SU-DHL-6 (cell line): ENCODE measurements around the gene RALB.

ENCODE experiments used
- H2AFZ ChIP-seq: fragments of 200-600 bp; sonication (generic); 2 replicates; pipeline ENCODE4 v1.6.1; 2014; ENCODE audit warnings: low read depth, mild to moderate bottlenecking, moderate library complexity, mixed read lengths, antibody characterized with exemption, low read length; ENCODE audit not compliant: severe bottlenecking
- H3F3A ChIP-seq: fragments of 200-600 bp; shearing (Covaris generic); 2 replicates; pipeline ENCODE4 v1.6.0; 2016; ENCODE audit warnings: antibody characterized with exemption, mild to moderate bottlenecking; ENCODE audit not compliant: insufficient read depth
- H3K27ac ChIP-seq: fragments of 200-600 bp; sonication (generic); 2 replicates; pipeline ENCODE4 v1.5.1; 2016; ENCODE audit warnings: low read depth, mild to moderate bottlenecking, low read length, moderate library complexity, mixed read lengths
- H3K27me3 ChIP-seq: fragments of 200-600 bp; sonication (generic), shearing (Covaris generic); 2 replicates; pipeline ENCODE4 v1.6.0; 2014; ENCODE audit warnings: mild to moderate bottlenecking, low read length
- H3K36me3 ChIP-seq: fragments of 200-600 bp; sonication (generic); 2 replicates; pipeline ENCODE4 v1.6.1; 2014; ENCODE audit warnings: mild to moderate bottlenecking, low read length, mixed read lengths
- H3K4me2 ChIP-seq: fragments of 300-600, 200-600 bp; shearing (Covaris generic), sonication (generic); 2 replicates; pipeline ENCODE4 v1.6.0; 2014; ENCODE audit warnings: low read length, low read depth, mild to moderate bottlenecking; ENCODE audit not compliant: poor library complexity, severe bottlenecking
- H3K4me3 ChIP-seq: fragments of 200-600 bp; sonication (generic); 2 replicates; pipeline ENCODE4 v1.5.1; 2014; ENCODE audit warnings: antibody characterized with exemption, low read length, mild to moderate bottlenecking, mixed read lengths; ENCODE audit not compliant: insufficient read depth, poor library complexity, severe bottlenecking
- H3K79me2 ChIP-seq: fragments of 200-600 bp; sonication (generic); 2 replicates; pipeline ENCODE4 v1.6.1; 2014; ENCODE audit warnings: mild to moderate bottlenecking, low read length, moderate library complexity; ENCODE audit not compliant: insufficient read depth
- H3K9ac ChIP-seq: fragments of 200-600 bp; sonication (generic); 2 replicates; pipeline ENCODE4 v1.7.0; 2014; ENCODE audit warnings: mild to moderate bottlenecking, low read length
- H3K9me2 ChIP-seq: fragments of 200-600 bp; sonication (generic); replicated peaks from 2 replicates; pipeline ENCODE4 v1.6.1; 2014; ENCODE audit warnings: low read length; ENCODE audit not compliant: insufficient read depth
- H3K9me3 ChIP-seq: fragments of 200-600 bp; sonication (generic); 2 replicates; pipeline ENCODE4 v1.6.1; 2014; ENCODE audit warnings: low read length, mixed read lengths; ENCODE audit not compliant: insufficient read depth
- H4K20me1 ChIP-seq: fragments of 200-600 bp; sonication (generic); 2 replicates; pipeline ENCODE4 v1.6.1; 2014; ENCODE audit warnings: low read depth, mild to moderate bottlenecking, antibody characterized with exemption, low read length, moderate library complexity, mixed read lengths
- CTCF ChIP-seq: fragments of 200-600 bp; sonication (generic); IDR thresholded peaks from one replicate; pipeline ENCODE4 v1.5.1; 2017; ENCODE audit warnings: antibody characterized with exemption, mild to moderate bottlenecking, low read length, moderate library complexity; ENCODE audit not compliant: insufficient read depth, poor library complexity, severe bottlenecking
- EZH2phosphoT487 ChIP-seq: fragments of 200-600 bp; sonication (generic), shearing (Covaris generic); conservative IDR thresholded peaks from 2 replicates; pipeline ENCODE4 v1.6.1; 2018; ENCODE audit warnings: mild to moderate bottlenecking, antibody characterized with exemption, low read length, moderate library complexity, mixed read lengths

The RALB gene

GRCh38 chr2:120338015-120338414 is 85.4 kb downstream of the RALB start:
- Histone ChIP-seq H2AFZ (no peak overlapping the region), H3F3A (no peaks in the 10 kb centered on the region), H3K9me2 (no peaks in the 10 kb centered on the region), H3K79me2 (no peaks in the 10 kb centered on the region), H4K20me1 (no peaks in the 10 kb centered on the region), H3K9ac (no peak overlapping the region), H3K36me3 (no peaks in the 10 kb centered on the region), H3K4me3 (no peak overlapping the region), H3K27ac (no peak overlapping the region), H3K27me3 (no peaks in the 10 kb centered on the region), H3K4me2 (no peak overlapping the region), H3K9me3 (no peaks in the 10 kb centered on the region)
- TF ChIP-seq EZH2phosphoT487 (no peak), CTCF (no peak)

- TF ChIP-seq CTCF, result no peak
- TF ChIP-seq EZH2phosphoT487, result no peak
- Histone ChIP-seq H3K9ac (no peak overlapping the region), H3K4me3 (no peak overlapping the region), H3K4me2 (no peak overlapping the region), H3F3A (no peaks in the 10 kb centered on the region), H3K9me3 (no peaks in the 10 kb centered on the region), H3K9me2 (no peaks in the 10 kb centered on the region), H4K20me1 (no peaks in the 10 kb centered on the region), H3K79me2 (no peaks in the 10 kb centered on the region), H3K27ac (no peak overlapping the region), H3K36me3 (no peaks in the 10 kb centered on the region), H3K27me3 (no peaks in the 10 kb centered on the region), H2AFZ (no peak overlapping the region)
Observed at GRCh38 chr2:120341977-120342376, 89.3 kb downstream of the RALB start.

GRCh38 chr2:120342446-120342845 is 89.8 kb downstream of the RALB start:
- Histone ChIP-seq H3K9me3 (no peaks in the 10 kb centered on the region), H3K4me2 (no peak overlapping the region), H2AFZ (no peak overlapping the region), H3K9ac (no peak overlapping the region), H3K79me2 (no peaks in the 10 kb centered on the region), H4K20me1 (no peaks in the 10 kb centered on the region), H3K4me3 (no peak overlapping the region), H3K27me3 (no peaks in the 10 kb centered on the region), H3K36me3 (no peaks in the 10 kb centered on the region), H3K27ac (no peak overlapping the region), H3K9me2 (no peaks in the 10 kb centered on the region), H3F3A (no peaks in the 10 kb centered on the region)
- TF ChIP-seq EZH2phosphoT487 (no peak), CTCF (no peak)

- H3K4me2 ChIP-seq, result no peak overlapping the region
- H3K27ac ChIP-seq, result no peak overlapping the region
- H3F3A ChIP-seq, result no peaks in the 10 kb centered on the region
- no peak overlapping the region for H2AFZ ChIP-seq
- H3K36me3 ChIP-seq, result no peaks in the 10 kb centered on the region
- H3K9ac ChIP-seq, result no peak overlapping the region
- no peaks in the 10 kb centered on the region for H3K79me2 ChIP-seq
- H3K9me3 ChIP-seq, result no peaks in the 10 kb centered on the region
- H3K27me3 ChIP-seq, result no peaks in the 10 kb centered on the region
- TF ChIP-seq EZH2phosphoT487, result no peak
- H4K20me1 ChIP-seq, result no peaks in the 10 kb centered on the region
- no peak overlapping the region for H3K4me3 ChIP-seq
- H3K9me2 ChIP-seq, result no peaks in the 10 kb centered on the region
Observed at GRCh38 chr2:120343100-120343432, 90.4 kb downstream of the RALB start.
